RWPE2 (cell line): ENCODE data around the gene KIRREL3.

Experiments
- ATAC-seq: fragments of 200-7000 bp; cut with Tn5 transposase; 3 replicates; pipeline ENCODE4 v1.9.1; 2021; ENCODE audit warnings: low read depth
- DNase-seq: peaks from one replicate; pipeline ENCODE4 v3.0.0-alpha.2; 2020; ENCODE audit warnings: low spot score
- H3K27ac ChIP-seq: fragments of 450-650 bp; 2 replicates; pipeline ENCODE4 v1.5.1; 2017; ENCODE audit warnings: mild to moderate bottlenecking; ENCODE audit not compliant: poor library complexity, severe bottlenecking
- H3K27me3 ChIP-seq: fragments of 250-450 bp; sonication (Bioruptor Pico); 2 replicates; pipeline ENCODE4 v1.5.1; 2021; ENCODE audit warnings: mild to moderate bottlenecking, moderate library complexity; ENCODE audit not compliant: insufficient read depth, poor library complexity, severe bottlenecking
- H3K36me3 ChIP-seq: fragments of 250-450 bp; sonication (Bioruptor Pico); 2 replicates; pipeline ENCODE4 v1.5.1; 2020; ENCODE audit warnings: low read depth, mild to moderate bottlenecking, moderate library complexity
- H3K4me1 ChIP-seq: fragments of 250-450 bp; sonication (Bioruptor Pico); 2 replicates; pipeline ENCODE4 v1.5.1; 2021; ENCODE audit warnings: mild to moderate bottlenecking, moderate library complexity; ENCODE audit not compliant: insufficient read depth, poor library complexity, severe bottlenecking
- H3K4me3 ChIP-seq: fragments of 250-450 bp; sonication (Bioruptor Pico); 2 replicates; pipeline ENCODE4 v1.5.1; 2021; ENCODE audit warnings: mild to moderate bottlenecking, moderate library complexity; ENCODE audit not compliant: severe bottlenecking
- H3K9me3 ChIP-seq: fragments of 250-450 bp; sonication (Bioruptor Pico); 2 replicates; pipeline ENCODE4 v1.5.1; 2021; ENCODE audit warnings: mild to moderate bottlenecking, moderate library complexity; ENCODE audit not compliant: severe bottlenecking
- TF ChIP-seq, protein P1 (sequence below): fragments of 450-650 bp; IDR thresholded peaks from one replicate; pipeline ENCODE4 v1.5.1; 2017; ENCODE audit warnings: mild to moderate bottlenecking, moderate library complexity; ENCODE audit not compliant: poor library complexity, severe bottlenecking

KIRREL3 gene

GRCh38 chr11:126476977-126477376 is 523.6 kb downstream of the KIRREL3 start:
- Histone ChIP-seq H3K27me3 (no peaks in the 10 kb centered on the region), H3K36me3 (no peaks in the 10 kb centered on the region), H3K4me3 (no peak overlapping the region), H3K27ac (no peak overlapping the region), H3K9me3 (no peaks in the 10 kb centered on the region), H3K4me1 (peaks cover 3% of the 10 kb centered on the region)
- TF ChIP-seq, protein P1, sequence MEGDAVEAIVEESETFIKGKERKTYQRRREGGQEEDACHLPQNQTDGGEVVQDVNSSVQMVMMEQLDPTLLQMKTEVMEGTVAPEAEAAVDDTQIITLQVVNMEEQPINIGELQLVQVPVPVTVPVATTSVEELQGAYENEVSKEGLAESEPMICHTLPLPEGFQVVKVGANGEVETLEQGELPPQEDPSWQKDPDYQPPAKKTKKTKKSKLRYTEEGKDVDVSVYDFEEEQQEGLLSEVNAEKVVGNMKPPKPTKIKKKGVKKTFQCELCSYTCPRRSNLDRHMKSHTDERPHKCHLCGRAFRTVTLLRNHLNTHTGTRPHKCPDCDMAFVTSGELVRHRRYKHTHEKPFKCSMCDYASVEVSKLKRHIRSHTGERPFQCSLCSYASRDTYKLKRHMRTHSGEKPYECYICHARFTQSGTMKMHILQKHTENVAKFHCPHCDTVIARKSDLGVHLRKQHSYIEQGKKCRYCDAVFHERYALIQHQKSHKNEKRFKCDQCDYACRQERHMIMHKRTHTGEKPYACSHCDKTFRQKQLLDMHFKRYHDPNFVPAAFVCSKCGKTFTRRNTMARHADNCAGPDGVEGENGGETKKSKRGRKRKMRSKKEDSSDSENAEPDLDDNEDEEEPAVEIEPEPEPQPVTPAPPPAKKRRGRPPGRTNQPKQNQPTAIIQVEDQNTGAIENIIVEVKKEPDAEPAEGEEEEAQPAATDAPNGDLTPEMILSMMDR: no peak
- DNase-seq (no peak), ATAC-seq (no peak)

GRCh38 chr11:126476266-126476924 is 524.2 kb downstream of the KIRREL3 start:
- no peak overlapping the region for H3K27ac ChIP-seq
- no peak overlapping the region for H3K4me3 ChIP-seq
- H3K9me3 ChIP-seq: no peaks in the 10 kb centered on the region
- ATAC-seq (no peak), DNase-seq (no peak)
- peaks cover 3% of the 10 kb centered on the region for H3K4me1 ChIP-seq
- no peaks in the 10 kb centered on the region for H3K27me3 ChIP-seq
- no peaks in the 10 kb centered on the region for H3K36me3 ChIP-seq
- TF ChIP-seq, protein P1: no peak

DNA sequence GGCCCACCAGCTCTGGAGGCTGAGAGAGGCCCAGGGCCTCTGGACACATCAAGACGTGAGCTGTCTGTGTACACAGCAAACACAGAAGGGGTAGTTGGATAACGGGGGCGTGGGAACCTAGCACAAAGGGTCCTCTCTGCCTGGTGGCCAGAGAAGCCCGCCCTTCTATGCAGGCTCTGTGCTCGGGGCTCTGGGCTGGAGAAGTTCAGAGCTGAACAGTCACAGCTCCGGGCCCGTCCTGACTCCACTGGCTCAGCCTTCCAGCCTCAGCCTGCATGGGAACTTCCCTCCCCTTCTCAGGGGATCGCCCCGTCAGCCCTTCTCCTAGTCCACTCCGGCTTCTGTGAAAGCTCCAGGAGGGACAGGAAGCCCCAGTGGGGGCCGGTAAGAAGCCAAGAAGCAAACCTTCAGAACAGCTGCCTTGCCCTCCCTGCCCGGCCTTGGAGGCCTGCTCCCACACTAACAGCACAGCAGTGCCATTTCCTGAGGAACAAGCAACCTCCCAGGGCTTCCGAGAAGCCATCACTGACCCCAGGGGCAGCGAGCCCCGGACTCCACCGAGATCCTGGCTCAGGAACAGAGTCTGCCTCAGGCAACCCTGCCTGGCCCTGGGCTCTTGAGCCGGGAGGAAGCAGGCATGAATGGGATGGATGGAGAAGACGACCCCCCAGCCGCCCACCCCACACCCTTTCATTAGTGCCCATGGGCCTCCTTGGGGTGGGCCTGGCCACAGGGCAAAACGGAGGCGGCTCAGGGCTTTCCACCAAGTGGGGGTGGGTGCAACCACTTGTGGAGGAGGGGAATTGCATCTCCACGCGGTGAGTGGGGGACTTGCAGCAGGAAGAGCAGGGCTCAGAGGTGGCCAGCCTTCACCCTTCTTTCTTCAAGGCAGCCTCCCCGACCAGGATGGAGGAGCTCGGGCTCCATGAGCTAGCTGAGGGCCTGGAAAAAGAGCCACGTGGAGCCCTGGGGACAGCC is 525.3 kb downstream of the KIRREL3 start:
- TF ChIP-seq, protein P1: no peak
- no peak overlapping the region for H3K4me3 ChIP-seq
- no peaks in the 10 kb centered on the region for H3K27me3 ChIP-seq
- H3K4me1 ChIP-seq: peaks cover under 1% of the 10 kb centered on the region
- no peak overlapping the region for H3K27ac ChIP-seq
- ATAC-seq (no peak), DNase-seq (no peak)
- no peaks in the 10 kb centered on the region for H3K36me3 ChIP-seq
- no peaks in the 10 kb centered on the region for H3K9me3 ChIP-seq

- no peaks in the 10 kb centered on the region for H3K27me3 ChIP-seq
- no peaks in the 10 kb centered on the region for H3K4me1 ChIP-seq
- H3K4me3 ChIP-seq: no peak overlapping the region
- DNase-seq (no peak), ATAC-seq (no peak)
- no peaks in the 10 kb centered on the region for H3K9me3 ChIP-seq
- H3K27ac ChIP-seq: no peak overlapping the region
- TF ChIP-seq, protein P1: no peak
- H3K36me3 ChIP-seq: no peaks in the 10 kb centered on the region
These were observed 526.4 kb downstream of the KIRREL3 start for GRCh38 chr11:126474220-126474619.
